Colon (tissue), 2 donors: Measurements from ENCODE around the gene ZFP37.
"Not testable (repeated sequence)": the region's sequence is repeated elsewhere in the genome, so short reads cannot be mapped to it uniquely, and the experiment has no call there.

Experiments used
- FAIRE-seq: peaks from 2 replicates; lab custom pipeline; 2012; peaks lifted over from hg19 to GRCh38; lab: Jason Lieb, UNC
- donor health status: control.
- donor health status: control.

Gene ZFP37

GRCh38 chr9:113056191-113057106 is at the start of gene ZFP37:
ZFP37 (minus strand) TSS chr9:113056724; CDS start chr9:113056688, 36 bp downstream.
- no peak for FAIRE-seq

GRCh38 chr9:113105345-113105744 is 48.8 kb upstream of the ZFP37 start:
- FAIRE-seq = not testable (repeated sequence)

GRCh38 chr9:113095561-113095960 is 39.0 kb upstream of the ZFP37 start:
- no peak for FAIRE-seq

- not testable (repeated sequence) for FAIRE-seq
Observed at GRCh38 chr9:113089924-113090323, 33.4 kb upstream of the ZFP37 start.

- FAIRE-seq = not testable (repeated sequence)
Observed at GRCh38 chr9:113089143-113089505, 32.6 kb upstream of the ZFP37 start.

- not testable (repeated sequence) for FAIRE-seq
Observed at GRCh38 chr9:113088456-113089142, 32.1 kb upstream of the ZFP37 start.

- FAIRE-seq = not testable (repeated sequence)
Observed at GRCh38 chr9:113062932-113063310, 6.4 kb upstream of the ZFP37 start.

GRCh38 chr9:113062256-113062931 is 5.9 kb upstream of the ZFP37 start:
- not testable (repeated sequence) for FAIRE-seq

GRCh38 chr9:113061072-113061850 is 4.7 kb upstream of the ZFP37 start:
- not testable (repeated sequence) for FAIRE-seq

GRCh38 chr9:113059581-113060284 is 3.2 kb upstream of the ZFP37 start:
- not testable (repeated sequence) for FAIRE-seq

GRCh38 chr9:113057193-113057592 is 669 bp upstream of the ZFP37 start:
- FAIRE-seq = no peak

GRCh38 chr9:113042884-113043657 is 13.5 kb downstream of the ZFP37 start:
- FAIRE-seq = no peak

GRCh38 chr9:113026200-113026599 is 30.3 kb downstream of the ZFP37 start:
- FAIRE-seq = no peak

- no peak for FAIRE-seq
Observed at GRCh38 chr9:113018247-113018646, 38.3 kb downstream of the ZFP37 start.

GRCh38 chr9:113012492-113012891 is 44.0 kb downstream of the ZFP37 start:
- FAIRE-seq = no peak

- FAIRE-seq = no peak
Observed at GRCh38 chr9:113011911-113012381, 44.6 kb downstream of the ZFP37 start, which contains the start of gene ZNF883. ZNF883 (minus strand) TSS chr9:113012192.

- FAIRE-seq = no peak
Observed at GRCh38 chr9:113005777-113006176, 50.7 kb downstream of the ZFP37 start.

GRCh38 chr9:112997236-112997941 is 59.1 kb downstream of the ZFP37 start:
- FAIRE-seq = no peak
